ENCODE data around the gene TMEM82. TPM values are rescaled to one million over a fixed set of nuclear protein-coding genes. Genes with fewer than 3 reads are reported as not detected.

The TMEM82 gene
- polyA plus RNA-seq, 1 donor (not counting 4 experiments of a cell fraction or from before 2014, with no cell fraction given), result not detected

GRCh38 chr1:15760520-15761211, 18.4 kb downstream of the TMEM82 start:
- Histone ChIP-seq H2AFZ (ENCODE audit: control insufficient read depth, low read length) (no peak overlapping the region), H3K4me1 (ENCODE audit: control insufficient read depth, extremely low read depth, insufficient read depth, low read length) (peaks cover 50% of the 10 kb centered on the region), H3K79me2 (ENCODE audit: control insufficient read depth, insufficient read depth, low read length) (peaks cover 57% of the 10 kb centered on the region), H3K9me3 (ENCODE audit: control insufficient read depth, low read depth, low read length) (no peaks in the 10 kb centered on the region), H3K4me2 (ENCODE audit: control insufficient read depth, extremely low read depth, insufficient read depth, low read depth, low read length) (peak overlapping the region; percentile 87), H3K27me3 (ENCODE audit: control insufficient read depth, extremely low read depth, insufficient read depth, low read length) (no peaks in the 10 kb centered on the region), H3K9ac (ENCODE audit: control insufficient read depth, extremely low read depth, insufficient read depth, low read length) (peak overlapping the region; percentile 65), H3K36me3 (ENCODE audit: control insufficient read depth in 2 of 2, extremely low read depth in 1 of 2, insufficient read depth in 2 of 2, low read length in 2 of 2) (peaks cover 3 to 21% of the 10 kb centered on the region in 2 experiments), H3K27ac (ENCODE audit: control insufficient read depth, insufficient read depth, low read length) (peak overlapping the region; percentile 44), H4K20me1 (ENCODE audit: control insufficient read depth, extremely low read depth, insufficient read depth, low read length) (no peaks in the 10 kb centered on the region), H3K4me3 (ENCODE audit: control insufficient read depth in 2 of 3, extremely low read depth in 1 of 3, insufficient read depth in 2 of 3, low read depth in 1 of 3, low read length in 3 of 3) (peak overlapping the region; percentile 23 to 88 (median 64)), H3K9me1 (ENCODE audit: control insufficient read depth, extremely low read depth, insufficient read depth, low read length) (no peaks in the 10 kb centered on the region)
- FAIRE-seq (peak; percentile 85), DNase-seq (ENCODE audit: low read depth, low spot score) (no peak)
- dilution Hi-C loops (cut with MboI; ENCODE audit: extremely low pct_ligation_motif_present, low sequenced_read_pairs), result no loop called here
- TF ChIP-seq CTCF (optimal IDR thresholded peaks at IDR 0.05 in 1 of 3, IDR thresholded peaks at IDR 0.05 in 1 of 3, conservative IDR thresholded peaks at IDR 0.05 in 1 of 3; ENCODE audit: extremely low read depth in 1 of 3, insufficient read depth in 2 of 3, low read length in 3 of 3) (no peak), EZH2 (IDR thresholded peaks at IDR 0.05; ENCODE audit: low read length) (no peak)

GRCh38 chr1:15761366-15762128, 19.2 kb downstream of the TMEM82 start:
- H3K4me3 ChIP-seq (ENCODE audit: control insufficient read depth in 2 of 3, extremely low read depth in 1 of 3, insufficient read depth in 2 of 3, low read depth in 1 of 3, low read length in 3 of 3), result peak overlapping the region in 1 of 3 experiments; percentile 64
- peaks cover 3 to 25% of the 10 kb centered on the region in 2 experiments for H3K36me3 ChIP-seq (ENCODE audit: control insufficient read depth in 2 of 2, extremely low read depth in 1 of 2, insufficient read depth in 2 of 2, low read length in 2 of 2)
- H3K9me3 ChIP-seq (ENCODE audit: control insufficient read depth, low read depth, low read length), result no peaks in the 10 kb centered on the region
- H2AFZ ChIP-seq (ENCODE audit: control insufficient read depth, low read length), result no peak overlapping the region
- no peak for DNase-seq (ENCODE audit: low read depth, low spot score)
- peak; percentile 34 for FAIRE-seq
- peak overlapping the region; percentile 65 for H3K9ac ChIP-seq (ENCODE audit: control insufficient read depth, extremely low read depth, insufficient read depth, low read length)
- no peaks in the 10 kb centered on the region for H3K9me1 ChIP-seq (ENCODE audit: control insufficient read depth, extremely low read depth, insufficient read depth, low read length)
- no peak for TF ChIP-seq EZH2 (IDR thresholded peaks at IDR 0.05; ENCODE audit: low read length)
- TF ChIP-seq CTCF (optimal IDR thresholded peaks at IDR 0.05 in 1 of 3, IDR thresholded peaks at IDR 0.05 in 1 of 3, conservative IDR thresholded peaks at IDR 0.05 in 1 of 3; ENCODE audit: extremely low read depth in 1 of 3, insufficient read depth in 2 of 3, low read length in 3 of 3), result no peak
- H3K27me3 ChIP-seq (ENCODE audit: control insufficient read depth, extremely low read depth, insufficient read depth, low read length), result no peaks in the 10 kb centered on the region
- peaks cover 53% of the 10 kb centered on the region for H3K4me1 ChIP-seq (ENCODE audit: control insufficient read depth, extremely low read depth, insufficient read depth, low read length)
- dilution Hi-C loops (cut with MboI; ENCODE audit: extremely low pct_ligation_motif_present, low sequenced_read_pairs), result no loop called here
- peaks cover 61% of the 10 kb centered on the region for H3K79me2 ChIP-seq (ENCODE audit: control insufficient read depth, insufficient read depth, low read length)
- peak overlapping the region; percentile 87 for H3K4me2 ChIP-seq (ENCODE audit: control insufficient read depth, extremely low read depth, insufficient read depth, low read depth, low read length)
- H3K27ac ChIP-seq (ENCODE audit: control insufficient read depth, insufficient read depth, low read length), result peak overlapping the region; percentile 44
- H4K20me1 ChIP-seq (ENCODE audit: control insufficient read depth, extremely low read depth, insufficient read depth, low read length), result no peaks in the 10 kb centered on the region

All from keratinocyte (primary cell).